Neural crest cell (in vitro differentiated cells): Measurements from ENCODE around the gene RPTOR. TPM values are rescaled to one million over a fixed set of nuclear protein-coding genes. Genes with fewer than 3 reads are reported as not detected.

Experiments used
- DNase-seq: peaks from one replicate; pipeline ENCODE4 v3.0.0; 2021; ENCODE audit warnings: low read depth, mixed read lengths, low spot score
- H3K27ac Mint-ChIP-seq: one replicate; pipeline ENCODE4 v1.8.0; 2021; ENCODE audit warnings: mild to moderate bottlenecking, mixed read lengths; ENCODE audit not compliant: unreplicated experiment
- H3K27me3 Mint-ChIP-seq: 2 replicates; pipeline ENCODE4 v1.8.0; 2021; ENCODE audit warnings: low read depth, mild to moderate bottlenecking, mixed read lengths
- H3K36me3 Mint-ChIP-seq: 2 replicates; pipeline ENCODE4 v1.8.0; 2021; ENCODE audit warnings: low read depth, mild to moderate bottlenecking, mixed read lengths
- H3K4me1 Mint-ChIP-seq: 2 replicates; pipeline ENCODE4 v1.8.0; 2021; ENCODE audit warnings: mixed read lengths
- H3K4me3 Mint-ChIP-seq: one replicate; pipeline ENCODE4 v1.8.0; 2021; ENCODE audit warnings: mild to moderate bottlenecking, mixed read lengths
- H3K9me3 Mint-ChIP-seq: 2 replicates; pipeline ENCODE4 v1.8.0; 2021; ENCODE audit warnings: mixed read lengths
- total RNA-seq: library from RNA; stranded (reverse); gene quantifications from 2 replicates; pipeline ENCODE4 v1.2.1, GENCODE V29; 2021
- TF ChIP-seq, protein P1 (sequence below): fragments of 200-600 bp; sonication (generic); conservative IDR thresholded peaks from 2 replicates; pipeline ENCODE4 v1.5.0; 2021; ENCODE audit warnings: antibody characterized with exemption, mild to moderate bottlenecking

The RPTOR gene
- total RNA-seq, 1 donor from 2014 or later: 41.1 TPM

DNA sequence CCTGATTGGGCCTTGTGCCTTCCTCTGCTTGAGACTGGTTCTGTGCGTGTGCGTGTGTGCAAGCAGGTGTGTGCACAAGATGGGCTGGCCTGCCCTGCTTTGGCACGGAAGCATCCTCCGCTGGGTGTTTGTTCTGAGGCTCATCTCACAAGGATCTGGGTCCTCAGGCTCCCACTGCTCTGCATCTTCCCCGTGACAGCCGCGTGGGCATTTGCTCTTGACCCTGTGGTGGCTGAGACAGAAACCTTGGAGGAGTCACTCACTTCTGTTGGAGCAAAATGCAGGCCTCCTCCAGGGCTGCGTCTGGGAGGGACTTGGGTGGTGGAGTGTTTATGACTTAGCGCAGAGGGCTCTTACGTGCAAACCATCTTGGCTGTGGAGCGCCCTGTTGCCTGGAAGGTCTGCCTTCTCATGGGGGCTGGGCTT is 119.2 kb downstream of the RPTOR start:
- H3K27ac Mint-ChIP-seq: peak overlapping the region; percentile 22
- peaks cover 55% of the 10 kb centered on the region for H3K4me1 Mint-ChIP-seq
- H3K27me3 Mint-ChIP-seq: no peaks in the 10 kb centered on the region
- peaks cover 2% of the 10 kb centered on the region for H3K36me3 Mint-ChIP-seq
- DNase-seq: no peak
- no peaks in the 10 kb centered on the region for H3K9me3 Mint-ChIP-seq
- no peak overlapping the region for H3K4me3 Mint-ChIP-seq
- TF ChIP-seq, protein P1, sequence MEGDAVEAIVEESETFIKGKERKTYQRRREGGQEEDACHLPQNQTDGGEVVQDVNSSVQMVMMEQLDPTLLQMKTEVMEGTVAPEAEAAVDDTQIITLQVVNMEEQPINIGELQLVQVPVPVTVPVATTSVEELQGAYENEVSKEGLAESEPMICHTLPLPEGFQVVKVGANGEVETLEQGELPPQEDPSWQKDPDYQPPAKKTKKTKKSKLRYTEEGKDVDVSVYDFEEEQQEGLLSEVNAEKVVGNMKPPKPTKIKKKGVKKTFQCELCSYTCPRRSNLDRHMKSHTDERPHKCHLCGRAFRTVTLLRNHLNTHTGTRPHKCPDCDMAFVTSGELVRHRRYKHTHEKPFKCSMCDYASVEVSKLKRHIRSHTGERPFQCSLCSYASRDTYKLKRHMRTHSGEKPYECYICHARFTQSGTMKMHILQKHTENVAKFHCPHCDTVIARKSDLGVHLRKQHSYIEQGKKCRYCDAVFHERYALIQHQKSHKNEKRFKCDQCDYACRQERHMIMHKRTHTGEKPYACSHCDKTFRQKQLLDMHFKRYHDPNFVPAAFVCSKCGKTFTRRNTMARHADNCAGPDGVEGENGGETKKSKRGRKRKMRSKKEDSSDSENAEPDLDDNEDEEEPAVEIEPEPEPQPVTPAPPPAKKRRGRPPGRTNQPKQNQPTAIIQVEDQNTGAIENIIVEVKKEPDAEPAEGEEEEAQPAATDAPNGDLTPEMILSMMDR: no peak

- H3K27ac Mint-ChIP-seq: no peak overlapping the region
Observed at GRCh38 chr17:80664217-80664790, 119.7 kb downstream of the RPTOR start.

GRCh38 chr17:80665792-80666191 is 121.2 kb downstream of the RPTOR start:
- TF ChIP-seq, protein P1: no peak
- DNase-seq: no peak
- H3K36me3 Mint-ChIP-seq: peaks cover 2% of the 10 kb centered on the region
- no peak overlapping the region for H3K4me3 Mint-ChIP-seq
- no peaks in the 10 kb centered on the region for H3K9me3 Mint-ChIP-seq
- H3K27me3 Mint-ChIP-seq: no peaks in the 10 kb centered on the region
- H3K4me1 Mint-ChIP-seq: peaks cover 67% of the 10 kb centered on the region
- no peak overlapping the region for H3K27ac Mint-ChIP-seq

More at GRCh38 chr17:80664217-80664790, 119.7 kb downstream of the RPTOR start:
- Mint-ChIP-seq H3K27me3 (no peaks in the 10 kb centered on the region), H3K9me3 (no peaks in the 10 kb centered on the region), H3K4me3 (no peak overlapping the region), H3K36me3 (peaks cover 2% of the 10 kb centered on the region), H3K4me1 (peaks cover 56% of the 10 kb centered on the region)
- DNase-seq: no peak
- TF ChIP-seq, protein P1: no peak

DNA sequence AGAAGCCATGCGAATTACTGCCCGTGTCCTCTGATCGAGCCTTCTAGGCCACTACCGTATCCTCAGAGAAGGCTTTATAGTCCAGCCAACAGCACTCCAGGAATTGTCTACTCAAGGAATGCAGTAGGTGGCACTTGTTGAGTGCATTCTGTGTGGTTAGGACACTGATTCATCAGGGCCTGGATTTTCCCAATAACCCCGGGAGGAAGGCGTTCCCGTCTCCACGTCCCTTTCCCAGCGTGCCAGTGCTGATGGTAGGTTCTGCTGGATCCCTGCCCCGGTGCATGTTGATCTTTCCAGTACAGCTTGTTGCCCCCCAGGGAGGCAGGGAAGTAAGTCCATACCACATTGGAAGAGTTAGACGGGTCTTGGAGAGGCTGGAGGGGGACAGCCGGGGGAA is 122.2 kb downstream of the RPTOR start:
- Mint-ChIP-seq H3K4me3 (no peak overlapping the region), H3K9me3 (no peaks in the 10 kb centered on the region), H3K27me3 (no peaks in the 10 kb centered on the region), H3K27ac (no peak overlapping the region), H3K36me3 (peaks cover 2% of the 10 kb centered on the region), H3K4me1 (peaks cover 72% of the 10 kb centered on the region)
- TF ChIP-seq, protein P1: no peak
- DNase-seq: no peak

- DNase-seq: no peak
- Mint-ChIP-seq H3K27me3 (no peaks in the 10 kb centered on the region), H3K9me3 (no peaks in the 10 kb centered on the region), H3K36me3 (peaks cover 2% of the 10 kb centered on the region), H3K27ac (no peak overlapping the region), H3K4me1 (peaks cover 67% of the 10 kb centered on the region), H3K4me3 (no peak overlapping the region)
- TF ChIP-seq, protein P1: no peak
Observed at GRCh38 chr17:80667462-80668277, 123.0 kb downstream of the RPTOR start.
